GM12878 (cell line): ENCODE measurements around the gene NSL1. TPM values are rescaled to one million over a fixed set of nuclear protein-coding genes. Genes with fewer than 3 reads are reported as not detected.

Source experiments
- BRCA1 ChIP-seq: IDR thresholded peaks from 2 replicates; pipeline ENCODE4 v1.6.1; 2011; ENCODE audit warnings: low read depth, low read length, improper control_type of control experiment
- CREB1 ChIP-seq: IDR thresholded peaks from 2 replicates; pipeline ENCODE4 v1.6.1; 2012; ENCODE audit warnings: low read depth, mild to moderate bottlenecking, inconsistent platforms
- DPF2 ChIP-seq: fragments of 450-650 bp; IDR thresholded peaks from 2 replicates; pipeline ENCODE4 v1.6.1; 2017; ENCODE audit warnings: mild to moderate bottlenecking
- EGR1 ChIP-seq, 2 experiments: IDR thresholded peaks; 1 replicate in 1 of 2; 2 replicates in 1 of 2; pipeline ENCODE4 v1.6.1; 2011 to 2012; ENCODE audit warnings: low read depth in 2 of 2, low read length in 2 of 2, borderline replicate concordance in 1 of 2, mild to moderate bottlenecking in 1 of 2, moderate library complexity in 1 of 2
- EP300 ChIP-seq, 2 experiments: fragments of 150-350 bp in 1 of 2; IDR thresholded peaks; 2 replicates each; pipeline ENCODE4 v1.6.1; 2011 to 2012; ENCODE audit warnings: low read depth in 2 of 2, low read length in 2 of 2, borderline replicate concordance in 1 of 2, improper control_type of control experiment in 1 of 2, inconsistent platforms in 1 of 2; ENCODE audit not compliant: control insufficient read depth in 1 of 2
- EZH2 ChIP-seq: IDR thresholded peaks from 2 replicates; pipeline ENCODE4 v1.6.1; 2012; ENCODE audit warnings: low read depth, mild to moderate bottlenecking, control low read depth, inconsistent platforms, low read length, borderline replicate concordance; ENCODE audit not compliant: control insufficient read depth
- GABPA ChIP-seq: IDR thresholded peaks from 2 replicates; pipeline ENCODE4 v1.6.1; 2014; ENCODE audit warnings: antibody characterized with exemption, low read depth, mild to moderate bottlenecking, inconsistent platforms
- JUND ChIP-seq: IDR thresholded peaks from 2 replicates; pipeline ENCODE4 v1.6.1; 2012; ENCODE audit warnings: low read depth, mild to moderate bottlenecking, low read length, improper control_type of control experiment, moderate library complexity
- MYB ChIP-seq: fragments of 150-350 bp; IDR thresholded peaks from 2 replicates; pipeline ENCODE4 v1.6.1; 2014; ENCODE audit warnings: mild to moderate bottlenecking, low read depth, low read length, borderline replicate concordance
- NFXL1 ChIP-seq: fragments of 450-650 bp; IDR thresholded peaks from 2 replicates; pipeline ENCODE4 v1.6.1; 2017; ENCODE audit warnings: antibody characterized with exemption, mild to moderate bottlenecking, borderline replicate concordance
- POLR2A ChIP-seq: IDR thresholded peaks from 2 replicates; pipeline ENCODE4 v1.6.1; 2011; ENCODE audit warnings: low read depth, mild to moderate bottlenecking, low read length
- RFX5 ChIP-seq: IDR thresholded peaks from 2 replicates; pipeline ENCODE4 v1.6.1; 2011; ENCODE audit warnings: low read depth, low read length, improper control_type of control experiment
- SIN3A ChIP-seq: IDR thresholded peaks from 2 replicates; pipeline ENCODE4 v1.6.1; 2012; ENCODE audit warnings: low read depth, low read length, improper control_type of control experiment
- SREBF1 ChIP-seq: IDR thresholded peaks from 2 replicates; pipeline ENCODE4 v1.6.1; 2012; ENCODE audit warnings: mild to moderate bottlenecking, low read length
- STAT1 ChIP-seq: fragments of 450-650 bp; conservative IDR thresholded peaks from 2 replicates; pipeline ENCODE4 v1.6.1; 2014; ENCODE audit warnings: antibody characterized with exemption, mild to moderate bottlenecking
- ZBTB4 ChIP-seq: fragments of 450-650 bp; formaldehyde crosslinking; IDR thresholded peaks from 2 replicates; pipeline ENCODE4 v1.4.0; 2022; ENCODE audit warnings: mild to moderate bottlenecking, moderate library complexity
- ZSCAN29 ChIP-seq: fragments of 450-650 bp; IDR thresholded peaks from 2 replicates; pipeline ENCODE4 v1.6.1; 2017; ENCODE audit warnings: mild to moderate bottlenecking, moderate library complexity
- polyA plus RNA-seq, 11 experiments: library from polyadenylated mRNA; depleted of rRNA in 4 of 11; unstranded in 6 of 11; stranded (reverse) in 5 of 11; fragments of >200 nt; fragmentation: Nextera tagmentation in 4 of 11; fragmentation: Illumina TruSeq in 1 of 11; extraction: Ambion mirVana in 4 of 11; extraction: Trizol in 1 of 11; gene quantifications; 1 replicate in 1 of 11; 2 replicates in 10 of 11; pipeline versions ENCODE4 v1.2.1 to v1.2.3, GENCODE V29; 2011 to 2016; ENCODE audit warnings: inconsistent platforms in 2 of 11, missing spikeins in 2 of 11, low read depth in 1 of 11
- total RNA-seq, 4 experiments: library from RNA; depleted of rRNA in 3 of 4; stranded (reverse); fragments of >200 nt in 3 of 4; fragmentation: Illumina TruSeq in 1 of 4; extraction: Trizol in 1 of 4; gene quantifications; 2 replicates each; pipeline versions ENCODE4 v1.2.1 to v1.2.3, GENCODE V29; 2013 to 2021
- TF ChIP-seq, protein P1 (sequence below): IDR thresholded peaks from 2 replicates; pipeline ENCODE4 v1.6.1; 2012; ENCODE audit warnings: low read depth, low read length, improper control_type of control experiment
- TF ChIP-seq, protein P2 (sequence below): fragments of 450-650 bp; IDR thresholded peaks from 2 replicates; pipeline ENCODE4 v1.6.1; 2016; ENCODE audit warnings: mild to moderate bottlenecking
- TF ChIP-seq, protein P3 (sequence below): fragments of 450-650 bp; conservative IDR thresholded peaks from 2 replicates; pipeline ENCODE4 v1.6.1; 2017; ENCODE audit warnings: mild to moderate bottlenecking, moderate library complexity
- TF ChIP-seq, protein P4 (sequence below): IDR thresholded peaks from 2 replicates; pipeline ENCODE4 v1.6.1; 2012; ENCODE audit warnings: low read depth, low read length, improper control_type of control experiment

NSL1 gene
- total and polyA plus RNA-seq, 10 of the 15 experiments (the other 5 are each of a cell fraction or from before 2014, with no cell fraction given), result 36.7 to 74.2 (median 46.4) TPM

DNA sequence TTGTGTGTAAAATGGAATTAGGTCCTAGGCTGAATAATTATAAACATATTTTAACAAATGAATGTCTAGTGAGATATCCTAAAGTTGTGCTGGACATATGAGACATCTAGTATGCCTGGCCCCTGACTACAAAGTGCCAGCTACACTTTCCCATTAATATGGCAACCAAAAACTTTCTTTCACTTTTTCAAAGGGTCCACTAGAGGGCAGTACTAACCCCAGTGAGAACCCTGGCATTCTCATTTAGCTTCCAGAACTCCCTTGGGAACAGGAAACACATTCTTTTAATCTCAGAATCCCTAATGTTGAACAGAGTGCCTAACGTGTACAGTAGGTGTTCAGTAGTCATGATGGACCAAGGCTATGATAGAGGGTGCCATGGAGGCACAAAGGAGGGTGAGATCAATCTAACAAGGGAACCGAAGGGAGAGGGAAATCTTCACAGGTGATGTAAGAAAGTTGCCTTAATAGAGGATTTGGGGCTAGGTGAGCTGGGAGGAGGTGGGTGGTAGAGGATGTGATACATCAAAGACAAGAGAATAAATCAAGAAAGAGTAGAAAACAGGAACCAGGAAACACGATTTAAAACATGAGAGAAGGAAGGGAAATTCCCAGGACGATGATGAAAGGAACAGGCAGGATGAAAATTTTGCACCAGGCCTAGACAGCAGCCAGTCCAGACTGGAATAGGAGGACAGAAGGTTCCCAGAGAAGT, 41.6 kb downstream of the NSL1 start (continued):
- TF ChIP-seq NFXL1 (no peak), STAT1 (no peak), DPF2 (peak; percentile 72; the same call in 1 of the 2 replicates), EP300 (IDR thresholded peaks at IDR 0.05; ENCODE audit: borderline replicate concordance in 1 of 2, control insufficient read depth in 1 of 2, low read depth in 2 of 2, low read length in 2 of 2) (no peak; a peak in 1 of 4 replicates), MYB (no peak), JUND (no peak), RFX5 (no peak), ZSCAN29 (no peak), EZH2 (no peak), SIN3A (no peak), GABPA (no peak), POLR2A (no peak), CREB1 (0 out of 2 replicates have a peak, but pooled peaks have one; percentile 14), BRCA1 (no peak), EGR1 (IDR thresholded peaks at IDR 0.05; ENCODE audit: borderline replicate concordance in 1 of 2, low read depth in 2 of 2, low read length in 2 of 2) (peak in 1 of 2 experiments; percentile 31; a peak in 1 of 3 replicates), ZBTB4 (CRISPR knock-in tag) (no peak), SREBF1 (no peak)
- TF ChIP-seq, protein P1, sequence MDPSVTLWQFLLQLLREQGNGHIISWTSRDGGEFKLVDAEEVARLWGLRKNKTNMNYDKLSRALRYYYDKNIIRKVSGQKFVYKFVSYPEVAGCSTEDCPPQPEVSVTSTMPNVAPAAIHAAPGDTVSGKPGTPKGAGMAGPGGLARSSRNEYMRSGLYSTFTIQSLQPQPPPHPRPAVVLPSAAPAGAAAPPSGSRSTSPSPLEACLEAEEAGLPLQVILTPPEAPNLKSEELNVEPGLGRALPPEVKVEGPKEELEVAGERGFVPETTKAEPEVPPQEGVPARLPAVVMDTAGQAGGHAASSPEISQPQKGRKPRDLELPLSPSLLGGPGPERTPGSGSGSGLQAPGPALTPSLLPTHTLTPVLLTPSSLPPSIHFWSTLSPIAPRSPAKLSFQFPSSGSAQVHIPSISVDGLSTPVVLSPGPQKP, result no peak; the same call in 1 of the 2 replicates
- TF ChIP-seq, protein P2, sequence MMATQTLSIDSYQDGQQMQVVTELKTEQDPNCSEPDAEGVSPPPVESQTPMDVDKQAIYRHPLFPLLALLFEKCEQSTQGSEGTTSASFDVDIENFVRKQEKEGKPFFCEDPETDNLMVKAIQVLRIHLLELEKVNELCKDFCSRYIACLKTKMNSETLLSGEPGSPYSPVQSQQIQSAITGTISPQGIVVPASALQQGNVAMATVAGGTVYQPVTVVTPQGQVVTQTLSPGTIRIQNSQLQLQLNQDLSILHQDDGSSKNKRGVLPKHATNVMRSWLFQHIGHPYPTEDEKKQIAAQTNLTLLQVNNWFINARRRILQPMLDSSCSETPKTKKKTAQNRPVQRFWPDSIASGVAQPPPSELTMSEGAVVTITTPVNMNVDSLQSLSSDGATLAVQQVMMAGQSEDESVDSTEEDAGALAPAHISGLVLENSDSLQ, result no peak
- TF ChIP-seq, protein P3, sequence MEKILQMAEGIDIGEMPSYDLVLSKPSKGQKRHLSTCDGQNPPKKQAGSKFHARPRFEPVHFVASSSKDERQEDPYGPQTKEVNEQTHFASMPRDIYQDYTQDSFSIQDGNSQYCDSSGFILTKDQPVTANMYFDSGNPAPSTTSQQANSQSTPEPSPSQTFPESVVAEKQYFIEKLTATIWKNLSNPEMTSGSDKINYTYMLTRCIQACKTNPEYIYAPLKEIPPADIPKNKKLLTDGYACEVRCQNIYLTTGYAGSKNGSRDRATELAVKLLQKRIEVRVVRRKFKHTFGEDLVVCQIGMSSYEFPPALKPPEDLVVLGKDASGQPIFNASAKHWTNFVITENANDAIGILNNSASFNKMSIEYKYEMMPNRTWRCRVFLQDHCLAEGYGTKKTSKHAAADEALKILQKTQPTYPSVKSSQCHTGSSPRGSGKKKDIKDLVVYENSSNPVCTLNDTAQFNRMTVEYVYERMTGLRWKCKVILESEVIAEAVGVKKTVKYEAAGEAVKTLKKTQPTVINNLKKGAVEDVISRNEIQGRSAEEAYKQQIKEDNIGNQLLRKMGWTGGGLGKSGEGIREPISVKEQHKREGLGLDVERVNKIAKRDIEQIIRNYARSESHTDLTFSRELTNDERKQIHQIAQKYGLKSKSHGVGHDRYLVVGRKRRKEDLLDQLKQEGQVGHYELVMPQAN, result 0 out of 2 replicates have a peak, but pooled peaks have one; percentile 16
- TF ChIP-seq, protein P4, sequence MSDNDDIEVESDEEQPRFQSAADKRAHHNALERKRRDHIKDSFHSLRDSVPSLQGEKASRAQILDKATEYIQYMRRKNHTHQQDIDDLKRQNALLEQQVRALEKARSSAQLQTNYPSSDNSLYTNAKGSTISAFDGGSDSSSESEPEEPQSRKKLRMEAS, result no peak
